Left renal pelvis (tissue), 4 donors: ENCODE results near the gene TMTC2. TPM values are rescaled to one million over a fixed set of nuclear protein-coding genes. Genes with fewer than 3 reads are reported as not detected.

ENCODE experiments used
- DNase-seq, 4 donors: peaks; one replicate each; pipeline ENCODE4 v3.0.0-alpha.2; 2013; ENCODE audit warnings: low read depth in 4 of 4, low spot score in 3 of 4
- polyA plus RNA-seq, 4 donors: library from polyadenylated mRNA; unstranded; fragments of 120-200 nt; gene quantifications; one replicate each; pipeline ENCODE4 v1.2.1, GENCODE V29; 2013; ENCODE audit not compliant: insufficient read length in 4 of 4

The TMTC2 gene
- polyA plus RNA-seq, 4 donors: 41.5 to 105 (median 43.9) TPM

GRCh38 chr12:83046019-83046418 is 359.3 kb downstream of the TMTC2 start:
- no peak for DNase-seq

- no peak for DNase-seq
Observed at GRCh38 chr12:83049306-83049705, 362.6 kb downstream of the TMTC2 start.

GRCh38 chr12:83052890-83053541 is 366.3 kb downstream of the TMTC2 start:
- no peak for DNase-seq

GRCh38 chr12:83057436-83057835 is 370.7 kb downstream of the TMTC2 start:
- DNase-seq: no peak

GRCh38 chr12:83059107-83059506 is 372.4 kb downstream of the TMTC2 start:
- DNase-seq: no peak

- no peak for DNase-seq
Observed at GRCh38 chr12:83065562-83065961, 378.9 kb downstream of the TMTC2 start.

GRCh38 chr12:83067981-83068380 is 381.3 kb downstream of the TMTC2 start:
- no peak for DNase-seq

- no peak for DNase-seq
Observed at GRCh38 chr12:83074358-83074894, 387.7 kb downstream of the TMTC2 start.

GRCh38 chr12:83075471-83075870 is 388.8 kb downstream of the TMTC2 start:
- DNase-seq: no peak

GRCh38 chr12:83077041-83077440 is 390.3 kb downstream of the TMTC2 start:
- no peak for DNase-seq

- peak in 2 of 4 donors; percentile 8 to 15 for DNase-seq
Observed at GRCh38 chr12:83082690-83083276, 396.1 kb downstream of the TMTC2 start.

- no peak for DNase-seq
Observed at GRCh38 chr12:83083616-83084015, 396.9 kb downstream of the TMTC2 start.

GRCh38 chr12:83084516-83085234 is 398.0 kb downstream of the TMTC2 start:
- DNase-seq: no peak

GRCh38 chr12:83086023-83086422 is 399.3 kb downstream of the TMTC2 start:
- DNase-seq: no peak

- DNase-seq: no peak
Observed at GRCh38 chr12:83089575-83089974, 402.9 kb downstream of the TMTC2 start.

- no peak for DNase-seq
Observed at GRCh38 chr12:83092129-83092528, 405.4 kb downstream of the TMTC2 start.

- no peak for DNase-seq
Observed at GRCh38 chr12:83092606-83093005, 405.9 kb downstream of the TMTC2 start.

GRCh38 chr12:83093426-83093825 is 406.7 kb downstream of the TMTC2 start:
- DNase-seq: no peak

GRCh38 chr12:83097643-83098342 is 411.1 kb downstream of the TMTC2 start:
- DNase-seq: no peak

GRCh38 chr12:83099436-83099835 is 412.7 kb downstream of the TMTC2 start:
- DNase-seq: no peak

- no peak for DNase-seq
Observed at GRCh38 chr12:83102499-83102898, 415.8 kb downstream of the TMTC2 start.
